Central memory CD4-positive, alpha-beta T cell (primary cell): ENCODE results near the gene OCRL.

ENCODE experiments used
- DNase-seq: peaks from one replicate; pipeline ENCODE4 v3.0.0; 2022

Gene OCRL

GRCh38 chrX:129590596-129590995 lies 50.5 kb downstream of the OCRL start:
- DNase-seq = no peak

GRCh38 chrX:129593137-129593536 lies 53.1 kb downstream of the OCRL start:
- DNase-seq = no peak

- no peak for DNase-seq
Observed at GRCh38 chrX:129594781-129595180, 54.7 kb downstream of the OCRL start.

GRCh38 chrX:129596077-129596476 lies 56.0 kb downstream of the OCRL start:
- DNase-seq = no peak

GRCh38 chrX:129597905-129598304 lies 57.8 kb downstream of the OCRL start:
- no peak for DNase-seq

GRCh38 chrX:129599499-129599898 lies 59.4 kb downstream of the OCRL start:
- DNase-seq = no peak

GRCh38 chrX:129599996-129600395 lies 59.9 kb downstream of the OCRL start:
- DNase-seq = no peak

GRCh38 chrX:129600981-129601424 lies 60.9 kb downstream of the OCRL start:
- DNase-seq = no peak

- peak; percentile 46 for DNase-seq
Observed at GRCh38 chrX:129606918-129607317, 66.9 kb downstream of the OCRL start.

GRCh38 chrX:129608496-129608895 lies 68.4 kb downstream of the OCRL start:
- DNase-seq = no peak

- no peak for DNase-seq
Observed at GRCh38 chrX:129609395-129609794, 69.3 kb downstream of the OCRL start.

- DNase-seq = no peak
Observed at GRCh38 chrX:129612396-129612795, 72.3 kb downstream of the OCRL start.

- DNase-seq = peak; percentile 29
Observed at GRCh38 chrX:129613596-129613995, 73.5 kb downstream of the OCRL start.

- no peak for DNase-seq
Observed at GRCh38 chrX:129614481-129615255, 74.6 kb downstream of the OCRL start.

- no peak for DNase-seq
Observed at GRCh38 chrX:129617420-129617819, 77.4 kb downstream of the OCRL start.

GRCh38 chrX:129618997-129619396 lies 78.9 kb downstream of the OCRL start:
- no peak for DNase-seq

GRCh38 chrX:129622757-129623301 lies 82.8 kb downstream of the OCRL start:
- DNase-seq = no peak

- DNase-seq = no peak
Observed at GRCh38 chrX:129626026-129626425, 86.0 kb downstream of the OCRL start.

- no peak for DNase-seq
Observed at GRCh38 chrX:129629837-129630236, 89.8 kb downstream of the OCRL start.

- no peak for DNase-seq
Observed at GRCh38 chrX:129631849-129632248, 91.8 kb downstream of the OCRL start.

- DNase-seq = no peak
Observed at GRCh38 chrX:129632443-129632842, 92.4 kb downstream of the OCRL start.

- no peak for DNase-seq
Observed at GRCh38 chrX:129634541-129634940, 94.5 kb downstream of the OCRL start.

- DNase-seq = no peak
Observed at GRCh38 chrX:129636175-129636681, 96.2 kb downstream of the OCRL start.
